ENCODE measurements around the gene MSANTD2.

Gene MSANTD2

DNA sequence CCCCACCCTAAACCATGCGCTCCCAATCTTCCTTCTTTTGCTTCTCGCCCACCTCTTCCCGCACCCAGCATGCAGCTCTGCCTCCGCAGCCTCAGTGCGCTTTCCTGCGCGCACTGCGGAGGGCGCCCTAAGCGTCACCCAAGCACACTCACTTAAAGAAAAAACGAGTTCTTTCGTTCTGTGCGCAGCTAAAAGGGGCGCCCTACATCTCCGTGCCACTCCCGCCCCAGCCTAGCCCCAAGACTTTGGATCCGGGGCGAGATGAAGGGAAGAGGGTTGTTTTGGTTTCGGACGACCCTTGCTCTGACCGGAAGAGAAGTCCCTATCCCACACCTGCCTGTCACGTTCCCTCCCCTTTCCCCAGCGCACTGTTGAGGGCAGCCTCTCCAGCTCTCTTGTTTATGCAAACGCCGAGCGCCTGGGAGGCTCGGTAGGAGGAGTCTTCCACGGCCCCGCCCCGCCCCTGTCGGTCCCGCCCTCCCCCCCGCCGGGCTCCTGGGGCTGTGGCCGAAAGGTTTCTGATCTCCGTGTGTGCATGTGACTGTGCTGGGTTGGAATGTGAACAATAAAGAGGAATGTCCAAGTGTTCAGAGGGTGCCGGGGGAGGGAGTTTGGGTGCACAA lies 53.5 kb downstream of the MSANTD2 start:
- Histone ChIP-seq H3K4me3 (ENCODE audit: low read length) (peak overlapping the region; percentile 68), H3K27me3 (ENCODE audit: control insufficient read depth, insufficient read depth, low read length) (peaks cover 17% of the 10 kb centered on the region), H3K4me1 (ENCODE audit: control insufficient read depth, insufficient read depth, low read length) (peaks cover 29% of the 10 kb centered on the region), H3K9ac (ENCODE audit: low read length) (peak overlapping the region; percentile 66), H3K9me3 (ENCODE audit: control insufficient read depth, low read length) (no peaks in the 10 kb centered on the region), H3K36me3 (ENCODE audit: control insufficient read depth, insufficient read depth, low read length) (peaks cover 8% of the 10 kb centered on the region)

GRCh38 chr11:124745835-124746620 lies 54.2 kb downstream of the MSANTD2 start:
- Histone ChIP-seq H3K27me3 (ENCODE audit: control insufficient read depth, insufficient read depth, low read length) (peaks cover 11% of the 10 kb centered on the region), H3K4me1 (ENCODE audit: control insufficient read depth, insufficient read depth, low read length) (peaks cover 29% of the 10 kb centered on the region), H3K4me3 (ENCODE audit: low read length) (peak overlapping the region; percentile 68), H3K9ac (ENCODE audit: low read length) (peak overlapping the region; percentile 66), H3K9me3 (ENCODE audit: control insufficient read depth, low read length) (no peaks in the 10 kb centered on the region), H3K36me3 (ENCODE audit: control insufficient read depth, insufficient read depth, low read length) (peaks cover 8% of the 10 kb centered on the region)

GRCh38 chr11:124745270-124745834 lies 54.9 kb downstream of the MSANTD2 start:
- Histone ChIP-seq H3K27me3 (ENCODE audit: control insufficient read depth, insufficient read depth, low read length) (peaks cover 14% of the 10 kb centered on the region), H3K4me3 (ENCODE audit: low read length) (no peak overlapping the region), H3K36me3 (ENCODE audit: control insufficient read depth, insufficient read depth, low read length) (peaks cover 8% of the 10 kb centered on the region), H3K4me1 (ENCODE audit: control insufficient read depth, insufficient read depth, low read length) (peaks cover 31% of the 10 kb centered on the region), H3K9ac (ENCODE audit: low read length) (peak overlapping the region; percentile 66), H3K9me3 (ENCODE audit: control insufficient read depth, low read length) (no peaks in the 10 kb centered on the region)

- Histone ChIP-seq H3K4me1 (ENCODE audit: control insufficient read depth, insufficient read depth, low read length) (peaks cover 24% of the 10 kb centered on the region), H3K4me3 (ENCODE audit: low read length) (no peak overlapping the region), H3K9ac (ENCODE audit: low read length) (no peak overlapping the region), H3K27me3 (ENCODE audit: control insufficient read depth, insufficient read depth, low read length) (peaks cover 28% of the 10 kb centered on the region), H3K9me3 (ENCODE audit: control insufficient read depth, low read length) (no peaks in the 10 kb centered on the region), H3K36me3 (ENCODE audit: control insufficient read depth, insufficient read depth, low read length) (no peaks in the 10 kb centered on the region)
Observed at GRCh38 chr11:124743050-124743449, 57.2 kb downstream of the MSANTD2 start.

GRCh38 chr11:124742555-124742954 lies 57.7 kb downstream of the MSANTD2 start:
- Histone ChIP-seq H3K4me1 (ENCODE audit: control insufficient read depth, insufficient read depth, low read length) (peaks cover 19% of the 10 kb centered on the region), H3K9me3 (ENCODE audit: control insufficient read depth, low read length) (no peaks in the 10 kb centered on the region), H3K27me3 (ENCODE audit: control insufficient read depth, insufficient read depth, low read length) (peaks cover 27% of the 10 kb centered on the region), H3K4me3 (ENCODE audit: low read length) (no peak overlapping the region), H3K36me3 (ENCODE audit: control insufficient read depth, insufficient read depth, low read length) (no peaks in the 10 kb centered on the region), H3K9ac (ENCODE audit: low read length) (no peak overlapping the region)

DNA sequence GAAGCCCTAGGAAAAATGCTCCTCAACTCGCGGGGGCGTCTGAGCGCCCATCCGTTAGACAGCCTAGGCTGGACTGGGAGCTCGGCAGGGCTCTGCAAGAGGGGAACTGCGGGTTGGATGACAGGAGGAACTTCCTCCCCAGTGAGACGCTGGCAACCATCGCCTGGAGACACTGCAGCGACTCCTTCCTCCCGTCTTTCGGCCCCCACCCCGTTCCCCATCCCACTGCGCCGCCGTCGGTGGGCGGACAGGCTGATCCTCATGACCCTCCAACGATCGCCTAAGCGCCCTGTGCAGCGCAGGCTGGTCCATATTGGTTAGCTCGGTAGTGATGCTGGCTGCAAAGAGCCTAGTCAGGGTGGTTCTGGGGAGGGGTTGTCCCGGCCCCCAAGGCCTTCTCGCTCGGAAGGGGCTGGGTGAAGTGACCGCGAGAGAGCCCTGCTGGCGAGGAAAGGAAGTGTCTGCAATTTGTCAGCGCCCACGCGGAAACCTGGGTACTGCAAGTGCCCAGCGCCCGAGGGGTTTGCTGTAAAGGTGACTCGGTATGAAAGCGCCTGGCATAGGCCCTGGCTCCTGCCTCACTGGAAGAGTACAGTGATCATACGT lies 59.8 kb downstream of the MSANTD2 start:
- no peaks in the 10 kb centered on the region for H3K9me3 ChIP-seq (ENCODE audit: control insufficient read depth, low read length)
- no peaks in the 10 kb centered on the region for H3K36me3 ChIP-seq (ENCODE audit: control insufficient read depth, insufficient read depth, low read length)
- no peak overlapping the region for H3K9ac ChIP-seq (ENCODE audit: low read length)
- H3K4me3 ChIP-seq (ENCODE audit: low read length): peak overlapping the region; percentile 28
- H3K27me3 ChIP-seq (ENCODE audit: control insufficient read depth, insufficient read depth, low read length): peaks cover 20% of the 10 kb centered on the region
- peaks cover 13% of the 10 kb centered on the region for H3K4me1 ChIP-seq (ENCODE audit: control insufficient read depth, insufficient read depth, low read length)

- no peak within 1 kb of the TSS for H3K9ac ChIP-seq (ENCODE audit: low read length)
Observed at GRCh38 chr11:124739479-124740276, 60.5 kb downstream of the MSANTD2 start, which contains the start of gene NRGN. NRGN (plus strand) TSS chr11:124739942; CDS start chr11:124740085, 143 bp downstream.

DNA sequence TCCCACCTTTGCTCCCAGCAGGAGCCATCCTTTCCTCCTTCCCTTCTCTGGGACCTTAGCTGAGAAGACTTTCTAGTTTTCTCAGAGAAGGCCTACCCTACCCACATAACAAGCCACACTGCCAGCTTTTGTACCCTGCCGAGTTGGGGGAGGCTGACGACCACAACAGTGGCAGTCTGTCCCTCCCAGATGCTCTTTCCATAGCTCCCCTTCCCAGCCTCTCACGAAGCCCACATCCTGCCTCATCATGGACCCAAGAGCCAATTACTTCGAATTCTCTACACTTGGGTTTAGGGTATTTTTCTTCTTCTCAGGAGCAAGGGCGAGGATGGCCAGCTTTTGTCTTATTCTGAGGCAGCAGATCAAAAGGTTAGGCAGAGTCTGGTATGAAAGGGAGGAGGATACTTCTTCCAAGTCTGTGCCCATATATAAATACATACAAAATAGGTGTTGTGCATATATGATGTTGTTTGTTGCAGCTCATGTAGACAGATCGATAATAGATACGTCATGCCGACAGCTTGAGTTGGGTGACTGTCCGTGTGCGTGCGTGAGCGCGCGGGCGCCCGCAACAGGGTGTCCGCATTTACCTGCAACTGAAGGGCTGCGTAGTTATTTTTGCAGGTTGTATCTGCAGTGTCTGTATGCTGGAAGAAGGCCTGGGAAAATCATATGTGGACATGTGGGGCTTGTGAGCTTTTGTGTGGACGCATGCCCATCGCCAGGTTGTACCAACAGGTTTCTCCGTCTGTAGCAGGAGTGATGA lies 61.3 kb downstream of the MSANTD2 start:
- no peaks in the 10 kb centered on the region for H3K9me3 ChIP-seq (ENCODE audit: control insufficient read depth, low read length)
- peaks cover 20% of the 10 kb centered on the region for H3K27me3 ChIP-seq (ENCODE audit: control insufficient read depth, insufficient read depth, low read length)
- H3K9ac ChIP-seq (ENCODE audit: low read length): no peak overlapping the region
- H3K36me3 ChIP-seq (ENCODE audit: control insufficient read depth, insufficient read depth, low read length): no peaks in the 10 kb centered on the region
- peaks cover 13% of the 10 kb centered on the region for H3K4me1 ChIP-seq (ENCODE audit: control insufficient read depth, insufficient read depth, low read length)
- H3K4me3 ChIP-seq (ENCODE audit: low read length): peak overlapping the region; percentile 7

More at GRCh38 chr11:124739479-124740276, 60.5 kb downstream of the MSANTD2 start, which contains the start of gene NRGN:
- peaks cover 13% of the 10 kb centered on the region for H3K4me1 ChIP-seq (ENCODE audit: control insufficient read depth, insufficient read depth, low read length)
- H3K4me3 ChIP-seq (ENCODE audit: low read length): peak within 1 kb of the TSS; percentile 28
- no peaks in the 10 kb centered on the region for H3K9me3 ChIP-seq (ENCODE audit: control insufficient read depth, low read length)
- peaks cover 20% of the 10 kb centered on the region for H3K27me3 ChIP-seq (ENCODE audit: control insufficient read depth, insufficient read depth, low read length)
- no peaks in the 10 kb centered on the region for H3K36me3 ChIP-seq (ENCODE audit: control insufficient read depth, insufficient read depth, low read length)

GRCh38 chr11:124737638-124738305 lies 62.4 kb downstream of the MSANTD2 start:
- H3K4me3 ChIP-seq (ENCODE audit: low read length): no peak overlapping the region
- H3K36me3 ChIP-seq (ENCODE audit: control insufficient read depth, insufficient read depth, low read length): no peaks in the 10 kb centered on the region
- H3K9me3 ChIP-seq (ENCODE audit: control insufficient read depth, low read length): no peaks in the 10 kb centered on the region
- peaks cover 20% of the 10 kb centered on the region for H3K27me3 ChIP-seq (ENCODE audit: control insufficient read depth, insufficient read depth, low read length)
- no peak overlapping the region for H3K9ac ChIP-seq (ENCODE audit: low read length)
- H3K4me1 ChIP-seq (ENCODE audit: control insufficient read depth, insufficient read depth, low read length): peaks cover 13% of the 10 kb centered on the region

- H3K4me1 ChIP-seq (ENCODE audit: control insufficient read depth, insufficient read depth, low read length): peaks cover 13% of the 10 kb centered on the region
- no peak overlapping the region for H3K9ac ChIP-seq (ENCODE audit: low read length)
- H3K27me3 ChIP-seq (ENCODE audit: control insufficient read depth, insufficient read depth, low read length): peaks cover 20% of the 10 kb centered on the region
- H3K4me3 ChIP-seq (ENCODE audit: low read length): no peak overlapping the region
- H3K36me3 ChIP-seq (ENCODE audit: control insufficient read depth, insufficient read depth, low read length): no peaks in the 10 kb centered on the region
- no peaks in the 10 kb centered on the region for H3K9me3 ChIP-seq (ENCODE audit: control insufficient read depth, low read length)
Observed at GRCh38 chr11:124736736-124737135, 63.5 kb downstream of the MSANTD2 start.
